ENCODE results near the gene HIRIP3. TPM values are rescaled to one million over a fixed set of nuclear protein-coding genes. Genes with fewer than 3 reads are reported as not detected.

HIRIP3 gene
- total and polyA plus RNA-seq, 2 of the 4 experiments (the other 2 are of a cell fraction) = 5.0 to 10.5 TPM

DNA sequence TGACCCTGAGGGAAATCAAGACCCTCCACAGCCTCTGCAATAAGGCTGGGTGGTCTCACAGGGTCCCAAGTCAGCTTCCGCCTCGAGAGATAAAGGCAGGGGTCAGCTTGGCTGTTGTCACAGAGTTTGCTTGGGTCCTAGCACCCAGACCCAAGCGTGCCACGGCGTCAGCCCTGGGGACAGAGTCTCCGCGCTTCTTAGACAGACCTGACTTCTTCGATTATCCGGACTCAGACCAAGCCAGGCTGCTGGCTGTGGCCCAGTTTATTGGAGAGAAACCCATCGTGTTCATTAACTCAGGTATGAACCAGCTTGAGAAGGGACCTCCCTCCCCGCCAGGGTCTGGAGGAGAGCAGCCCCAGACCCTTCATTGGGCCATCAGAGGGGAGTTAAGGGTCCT, 28.2 kb upstream of the HIRIP3 start:
- ATAC-seq (ENCODE audit: low read depth) = no peak
- Histone ChIP-seq H3K4me2 (ENCODE audit: low read depth, low read length) (no peak overlapping the region), H3K4me1 (ENCODE audit: control insufficient read depth, insufficient read depth, low read length) (no peaks in the 10 kb centered on the region), H4K91ac (ENCODE audit: insufficient read depth, low read depth, low read length) (no peak overlapping the region), H3K4ac (ENCODE audit: low read depth, low read length) (no peak overlapping the region), H4K5ac (ENCODE audit: low read depth, low read length) (no peak overlapping the region), H4K8ac (ENCODE audit: low read depth in 2 of 2, low read length in 2 of 2) (no peak overlapping the region), H4K20me1 (ENCODE audit: insufficient read depth, low read length) (0 out of 2 replicates have a peak, but pooled peaks cover 7% of the 10 kb centered on the region), H2BK20ac (ENCODE audit: low read depth, low read length) (no peak overlapping the region), H3K9ac (ENCODE audit: low read depth, low read length) (no peak overlapping the region), H3K23ac (ENCODE audit: low read depth, low read length) (no peak overlapping the region), H3K36me3 (ENCODE audit: control insufficient read depth, insufficient read depth, low read length) (no peaks in the 10 kb centered on the region), H3K18ac (ENCODE audit: low read depth, low read length) (no peak overlapping the region), H3K4me3 (ENCODE audit: insufficient read depth, low read depth, low read length) (no peak overlapping the region), H3K27ac (ENCODE audit: insufficient read depth, low read length) (no peak overlapping the region), H2BK5ac (ENCODE audit: low read depth, low read length, poor library complexity, severe bottlenecking) (no peak overlapping the region), H2AFZ (replicated peaks; ENCODE audit: low read length, poor library complexity) (no peak overlapping the region), H2BK120ac (ENCODE audit: low read depth, low read length) (no peak overlapping the region), H2AK5ac (ENCODE audit: low read depth, low read length) (no peak overlapping the region), H3K27me3 (ENCODE audit: control insufficient read depth, insufficient read depth, low read length) (peaks cover 42% of the 10 kb centered on the region), H3K14ac (replicated peaks; ENCODE audit: low read depth, low read length) (no peak overlapping the region), H2BK15ac (ENCODE audit: low read depth, low read length) (no peak overlapping the region), H3K56ac (ENCODE audit: extremely low read depth, insufficient read depth, low read length) (no peak overlapping the region), H3K9me3 (ENCODE audit: control insufficient read depth, insufficient read depth, low read length) (no peaks in the 10 kb centered on the region), H3K9me1 (ENCODE audit: insufficient read depth, low read length) (no peaks in the 10 kb centered on the region), H2AK9ac (replicated peaks; ENCODE audit: low read depth, low read length, poor library complexity) (no peak overlapping the region), H3K79me1 (ENCODE audit: low read depth in 1 of 2, low read length in 2 of 2) (no peaks in the 10 kb centered on the region)
- ChIA-PET CTCF (no interaction called here), POLR2A (ENCODE audit: unreplicated experiment) (interaction anchor here (0.6 kb wide), 1 partner anchor 155 kb away, joined by 3 read pairs; no protein-coding TSS in a partner anchor)
- dilution Hi-C loops (cut with HindIII; ENCODE audit: low sequenced_read_pairs, unreplicated experiment) (no loop called here), intact Hi-C loops (cut with micrococcal nuclease) (loop anchor here (5.0 kb wide), 1 partner anchor 206 kb away; the partner anchor contains the start of gene PAGR1), in situ Hi-C loops (cut with MboI; ENCODE audit: low sequenced_read_pairs) (loop anchor here (10.0 kb wide), 1 partner anchor 329 kb away; no protein-coding TSS in a partner anchor)
- BruUV-seq (replicated peaks) = no TSS peak
- 77% methylated on average over 8 of the region's 11 CpGs; no CpG with 5 or more reads in 1 of the 2 experiments for WGBS, 2 experiments (ENCODE audit: extremely low coverage in 2 of 2, insufficient read length in 1 of 2)
- no peak for TF ChIP-seq RCOR1 (IDR thresholded peaks at IDR 0.05; ENCODE audit: insufficient replicate concordance, low read length)
- no peak for TF ChIP-seq ELK1 (IDR thresholded peaks at IDR 0.05; ENCODE audit: borderline replicate concordance, low read depth, low read length)
- TF ChIP-seq MAFK (IDR thresholded peaks at IDR 0.05; ENCODE audit: low read depth, low read length) = no peak
- no peak for TF ChIP-seq CHD1 (IDR thresholded peaks at IDR 0.05; ENCODE audit: low read depth, low read length)
- no peak for TF ChIP-seq MXI1 (IDR thresholded peaks at IDR 0.05; ENCODE audit: borderline replicate concordance, low read depth, low read length)
- TF ChIP-seq SMC3 (IDR thresholded peaks at IDR 0.05; ENCODE audit: low read depth, low read length) = no peak
- no peak for TF ChIP-seq POLR2A (IDR thresholded peaks at IDR 0.05; ENCODE audit: low read depth, low read length)
- TF ChIP-seq RAD21 (IDR thresholded peaks at IDR 0.05; ENCODE audit: low read length) = no peak
- TF ChIP-seq CTCF (conservative IDR thresholded peaks at IDR 0.05; ENCODE audit: low read depth, low read length) = no peak
- TF ChIP-seq FOS (IDR thresholded peaks at IDR 0.05; ENCODE audit: low read depth, low read length) = no peak
- no peak for DNase-seq
